Smooth muscle cell (in vitro differentiated cells): Measurements from ENCODE around the gene VWF. TPM values are rescaled to one million over a fixed set of nuclear protein-coding genes. Genes with fewer than 3 reads are reported as not detected.
"Not testable (repeated sequence)": the region's sequence is repeated elsewhere in the genome, so short reads cannot be mapped to it uniquely, and the experiment has no call there.

Source experiments
- DNase-seq: peaks from one replicate; lab custom pipeline; 2025; ENCODE audit not compliant: unreplicated experiment; lab: John Stamatoyannopoulos, UW
- H2AFZ ChIP-seq: fragments of 200-600 bp; sonication (generic); 2 replicates; pipeline ENCODE4 v1.6.0; 2016; ENCODE audit warnings: antibody characterized with exemption, low read depth, mild to moderate bottlenecking
- H3F3A ChIP-seq: fragments of 200-600 bp; sonication (generic); 2 replicates; pipeline ENCODE4 v1.6.0; 2017; ENCODE audit warnings: antibody characterized with exemption, low read depth
- H3K27ac ChIP-seq: fragments of 200-600 bp; sonication (generic); 2 replicates; pipeline ENCODE4 v1.5.1; 2016; ENCODE audit warnings: low read depth, mild to moderate bottlenecking
- H3K27me3 ChIP-seq: fragments of 200-600 bp; sonication (generic); 2 replicates; pipeline ENCODE4 v1.6.1; 2016; ENCODE audit warnings: low read depth, mild to moderate bottlenecking
- H3K36me3 ChIP-seq: fragments of 200-600 bp; sonication (generic); 2 replicates; pipeline ENCODE4 v1.5.1; 2016; ENCODE audit warnings: low read depth
- H3K4me1 ChIP-seq: fragments of 200-600 bp; sonication (generic); 2 replicates; pipeline ENCODE4 v1.5.1; 2016; ENCODE audit warnings: low read depth
- H3K4me2 ChIP-seq: fragments of 200-600 bp; sonication (generic); 2 replicates; pipeline ENCODE4 v1.6.0; 2016; ENCODE audit warnings: mild to moderate bottlenecking
- H3K4me3 ChIP-seq: fragments of 200-600 bp; sonication (generic); 2 replicates; pipeline ENCODE4 v1.5.1; 2016; ENCODE audit warnings: mild to moderate bottlenecking
- H3K79me2 ChIP-seq: fragments of 200-600 bp; sonication (generic); 2 replicates; pipeline ENCODE4 v1.6.0; 2016; ENCODE audit warnings: low read depth, mild to moderate bottlenecking
- H3K9ac ChIP-seq: fragments of 200-600 bp; sonication (generic); 2 replicates; pipeline ENCODE4 v1.6.0; 2016; ENCODE audit warnings: low read depth
- H3K9me3 ChIP-seq: fragments of 200-600 bp; sonication (generic); replicated peaks from 2 replicates; pipeline ENCODE4 v1.5.1; 2016; ENCODE audit warnings: low read depth
- H4K20me1 ChIP-seq: fragments of 200-600 bp; sonication (generic); 2 replicates; pipeline ENCODE4 v1.6.0; 2016; ENCODE audit warnings: low read depth
- WGBS: methylation state at CpG from one replicate; pipeline ENCODE4 v1.1.7; 2016; ENCODE audit warnings: low lambda C conversion rate; 5-methylcytosine and 5-hydroxymethylcytosine counted together
- polyA plus RNA-seq: library from polyadenylated mRNA; unstranded; fragments of >200 nt; fragmentation: Nextera tagmentation; extraction: Ambion mirVana; gene quantifications from 2 replicates; pipeline ENCODE4 v1.2.1, GENCODE V29; 2016
- total RNA-seq: library from RNA; depleted of rRNA; stranded (reverse); fragments of >200 nt; gene quantifications from 2 replicates; pipeline ENCODE4 v1.2.3, GENCODE V29; 2014
- TF ChIP-seq, protein P1 (sequence below): fragments of 200-600 bp; sonication (generic); IDR thresholded peaks from 2 replicates; pipeline ENCODE4 v1.5.1; 2017; ENCODE audit warnings: borderline replicate concordance, mild to moderate bottlenecking, antibody characterized with exemption; ENCODE audit not compliant: insufficient read depth, poor library complexity, severe bottlenecking

VWF gene
- total and polyA plus RNA-seq, 2 experiments from 2014 or later, result 0.19 TPM; not detected in 1

DNA sequence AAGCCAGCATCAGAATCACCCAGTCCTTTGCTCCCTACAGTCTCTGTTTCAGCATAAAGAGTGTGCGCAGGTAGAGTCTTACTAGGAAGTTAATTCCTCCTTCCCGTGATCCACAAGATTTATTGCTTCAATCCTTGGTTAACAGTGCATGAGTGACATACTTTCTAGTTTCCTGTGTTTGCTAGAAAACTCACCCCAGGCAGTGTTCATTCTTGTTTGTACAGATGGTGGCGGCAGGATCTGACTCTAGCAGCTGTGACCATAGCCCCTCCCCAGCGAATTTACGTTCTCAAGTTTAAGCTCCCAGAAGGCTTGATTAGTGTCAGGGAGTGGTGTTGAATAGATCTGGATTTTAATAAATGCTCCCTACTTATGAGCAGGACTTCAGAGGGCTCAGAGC, 103.5 kb downstream of the VWF start:
- DNase-seq, result no peak
- WGBS, result 76% methylated on average over 5 of the region's 5 CpGs

DNA sequence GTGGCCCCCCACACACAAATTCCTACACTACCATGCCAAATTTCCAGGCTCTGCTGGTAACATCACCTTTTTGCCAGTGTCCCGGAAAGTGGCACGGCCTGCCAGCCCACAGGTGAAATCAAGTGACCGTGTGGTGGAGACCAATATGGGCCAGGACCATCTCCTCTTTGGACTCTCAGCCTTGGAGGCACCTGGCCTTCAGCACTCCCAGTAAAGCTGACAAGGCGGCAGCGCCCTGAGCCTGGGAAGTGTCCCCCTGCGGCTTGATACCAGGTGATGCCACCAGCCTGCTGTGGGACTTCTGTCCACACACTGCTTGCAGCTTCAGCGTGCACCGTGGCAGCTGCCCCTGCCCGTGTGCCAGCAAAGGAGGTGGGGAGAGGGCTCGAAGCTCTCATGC, 104.0 kb downstream of the VWF start:
- H3K36me3 ChIP-seq, H3K79me2 ChIP-seq, H3K9me3 ChIP-seq, H2AFZ ChIP-seq, H3K9ac ChIP-seq, H3K4me1 ChIP-seq, H3K27ac ChIP-seq, H3K27me3 ChIP-seq, H3K4me2 ChIP-seq, H3K4me3 ChIP-seq, DNase-seq, H3F3A ChIP-seq, H4K20me1 ChIP-seq: not testable (repeated sequence)
- WGBS, result 95% methylated on average over 10 of the region's 10 CpGs

More for the DNA sequence above, 103.5 kb downstream of the VWF start:
- no peak overlapping the region for H3K4me3 ChIP-seq
- H3K4me1 ChIP-seq, result no peaks in the 10 kb centered on the region
- H3K9ac ChIP-seq, result no peak overlapping the region
- no peaks in the 10 kb centered on the region for H3F3A ChIP-seq
- H3K27me3 ChIP-seq, result no peaks in the 10 kb centered on the region
- H3K27ac ChIP-seq, result no peak overlapping the region
- H3K4me2 ChIP-seq, result no peak overlapping the region
- H3K79me2 ChIP-seq, result no peaks in the 10 kb centered on the region
- TF ChIP-seq, protein P1, sequence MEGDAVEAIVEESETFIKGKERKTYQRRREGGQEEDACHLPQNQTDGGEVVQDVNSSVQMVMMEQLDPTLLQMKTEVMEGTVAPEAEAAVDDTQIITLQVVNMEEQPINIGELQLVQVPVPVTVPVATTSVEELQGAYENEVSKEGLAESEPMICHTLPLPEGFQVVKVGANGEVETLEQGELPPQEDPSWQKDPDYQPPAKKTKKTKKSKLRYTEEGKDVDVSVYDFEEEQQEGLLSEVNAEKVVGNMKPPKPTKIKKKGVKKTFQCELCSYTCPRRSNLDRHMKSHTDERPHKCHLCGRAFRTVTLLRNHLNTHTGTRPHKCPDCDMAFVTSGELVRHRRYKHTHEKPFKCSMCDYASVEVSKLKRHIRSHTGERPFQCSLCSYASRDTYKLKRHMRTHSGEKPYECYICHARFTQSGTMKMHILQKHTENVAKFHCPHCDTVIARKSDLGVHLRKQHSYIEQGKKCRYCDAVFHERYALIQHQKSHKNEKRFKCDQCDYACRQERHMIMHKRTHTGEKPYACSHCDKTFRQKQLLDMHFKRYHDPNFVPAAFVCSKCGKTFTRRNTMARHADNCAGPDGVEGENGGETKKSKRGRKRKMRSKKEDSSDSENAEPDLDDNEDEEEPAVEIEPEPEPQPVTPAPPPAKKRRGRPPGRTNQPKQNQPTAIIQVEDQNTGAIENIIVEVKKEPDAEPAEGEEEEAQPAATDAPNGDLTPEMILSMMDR, result no peak
- H4K20me1 ChIP-seq, result no peaks in the 10 kb centered on the region
- H3K36me3 ChIP-seq, result no peaks in the 10 kb centered on the region
- H2AFZ ChIP-seq, result no peak overlapping the region
- no peaks in the 10 kb centered on the region for H3K9me3 ChIP-seq

DNA sequence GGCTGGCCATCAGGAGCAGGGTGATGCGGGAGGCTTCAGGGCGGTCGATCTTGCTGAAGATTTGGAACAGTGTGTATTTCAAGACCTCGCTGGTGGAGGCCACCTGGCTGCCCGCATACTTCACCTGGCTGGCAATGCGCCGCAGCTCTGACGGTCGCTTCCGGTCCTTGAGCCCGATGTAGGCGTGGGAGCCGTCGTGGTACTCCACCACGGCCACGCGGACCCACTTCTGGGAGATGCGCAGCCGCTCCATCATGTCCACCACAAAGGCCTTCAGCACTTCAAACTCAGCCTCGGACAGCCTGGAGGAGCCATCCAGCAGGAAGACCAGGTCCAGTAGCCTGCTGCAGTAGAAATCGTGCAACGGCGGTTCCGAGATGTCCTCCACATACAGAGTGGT, 105.2 kb downstream of the VWF start:
- not testable (repeated sequence) for H3K4me2 ChIP-seq, H3F3A ChIP-seq, H3K4me3 ChIP-seq, H3K36me3 ChIP-seq, H3K4me1 ChIP-seq, H3K27ac ChIP-seq, H3K79me2 ChIP-seq, H3K9me3 ChIP-seq, H2AFZ ChIP-seq, H3K27me3 ChIP-seq, H3K9ac ChIP-seq, DNase-seq, H4K20me1 ChIP-seq
- 95% methylated on average over 24 of the region's 24 CpGs for WGBS

DNA sequence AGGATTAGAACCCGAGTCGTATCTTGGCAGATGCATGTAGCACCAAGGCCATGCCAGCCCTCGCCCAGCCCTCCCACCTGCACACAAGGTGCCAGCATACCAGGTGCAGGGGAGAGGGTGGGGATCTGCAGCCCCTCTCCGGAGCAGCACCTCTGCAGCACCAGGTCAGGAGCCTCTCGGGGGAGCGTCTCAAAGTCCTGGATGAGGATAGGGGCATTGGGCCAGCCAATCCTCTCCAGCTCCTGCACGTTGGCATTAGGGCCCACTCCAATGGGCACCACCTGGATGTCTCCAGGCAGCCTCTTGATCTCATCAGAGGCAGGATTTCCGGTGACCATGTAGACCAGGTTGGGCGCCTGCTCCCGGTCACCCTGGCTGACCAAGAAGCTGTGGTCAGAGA, 106.2 kb downstream of the VWF start:
- Histone ChIP-seq H3K4me1 (no peaks in the 10 kb centered on the region), H3F3A (no peaks in the 10 kb centered on the region), H2AFZ (no peak overlapping the region), H3K27me3 (no peaks in the 10 kb centered on the region), H3K79me2 (no peaks in the 10 kb centered on the region), H3K9ac (no peak overlapping the region), H3K4me2 (no peak overlapping the region), H3K36me3 (no peaks in the 10 kb centered on the region), H3K4me3 (no peak overlapping the region), H4K20me1 (no peaks in the 10 kb centered on the region), H3K27ac (no peak overlapping the region), H3K9me3 (no peaks in the 10 kb centered on the region)
- no peak for DNase-seq
- TF ChIP-seq, protein P1, result no peak
- 93% methylated on average over 10 of the region's 10 CpGs for WGBS

DNA sequence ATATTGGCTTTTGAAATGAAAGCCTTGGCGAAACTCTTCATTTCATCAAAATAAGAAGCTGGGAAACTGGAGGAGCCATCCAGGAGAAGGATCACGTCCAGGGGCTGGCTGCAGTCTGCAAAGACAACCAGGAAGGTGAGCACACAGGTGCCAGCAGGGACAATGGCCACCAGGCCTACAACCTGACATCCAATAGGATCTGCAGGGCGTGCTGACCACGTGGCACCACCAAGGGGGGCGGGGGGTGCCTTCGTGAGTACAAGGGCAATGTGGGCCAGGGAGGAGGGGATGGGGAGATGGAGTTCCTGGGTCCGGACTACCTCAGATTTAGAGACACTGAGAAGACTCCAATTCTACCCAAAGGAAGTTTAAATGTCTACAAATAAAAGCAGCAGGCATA, 107.7 kb downstream of the VWF start:
- no peaks in the 10 kb centered on the region for H3K36me3 ChIP-seq
- H3K4me2 ChIP-seq, result no peak overlapping the region
- H3F3A ChIP-seq, result no peaks in the 10 kb centered on the region
- no peaks in the 10 kb centered on the region for H3K4me1 ChIP-seq
- H3K9me3 ChIP-seq, result no peaks in the 10 kb centered on the region
- H3K9ac ChIP-seq, result no peak overlapping the region
- H3K79me2 ChIP-seq, result no peaks in the 10 kb centered on the region
- 83% methylated on average over 7 of the region's 7 CpGs for WGBS
- TF ChIP-seq, protein P1, result no peak
- H3K4me3 ChIP-seq, result no peak overlapping the region
- no peak overlapping the region for H3K27ac ChIP-seq
- H4K20me1 ChIP-seq, result no peaks in the 10 kb centered on the region
- no peaks in the 10 kb centered on the region for H3K27me3 ChIP-seq
- no peak for DNase-seq
- no peak overlapping the region for H2AFZ ChIP-seq

DNA sequence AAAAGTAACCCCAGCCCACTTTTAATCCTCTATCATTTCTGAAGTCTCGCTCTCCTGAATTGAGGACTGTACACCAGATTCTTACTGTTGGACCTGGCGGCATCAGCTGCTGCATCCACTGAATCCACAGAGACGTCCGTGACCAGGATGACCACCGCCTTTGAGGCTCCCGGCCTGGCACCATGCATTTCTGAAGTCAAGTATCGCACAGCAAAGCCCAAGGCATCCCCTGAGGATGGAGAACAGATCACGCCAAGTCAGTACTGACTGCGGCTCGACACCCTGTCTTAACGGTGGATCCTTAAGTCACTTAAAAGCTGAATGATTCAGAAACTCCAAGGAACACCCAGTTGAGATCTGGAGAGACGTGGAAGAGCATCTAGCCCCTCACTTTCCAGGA, 108.5 kb downstream of the VWF start:
- not testable (repeated sequence) for H3K4me1 ChIP-seq, H3K4me2 ChIP-seq, H3K4me3 ChIP-seq, H3K9me3 ChIP-seq, H3K27me3 ChIP-seq, H3F3A ChIP-seq, H4K20me1 ChIP-seq, DNase-seq, H3K36me3 ChIP-seq, H3K79me2 ChIP-seq, H3K27ac ChIP-seq, H2AFZ ChIP-seq, H3K9ac ChIP-seq
- 95% methylated on average over 12 of the region's 12 CpGs for WGBS

DNA sequence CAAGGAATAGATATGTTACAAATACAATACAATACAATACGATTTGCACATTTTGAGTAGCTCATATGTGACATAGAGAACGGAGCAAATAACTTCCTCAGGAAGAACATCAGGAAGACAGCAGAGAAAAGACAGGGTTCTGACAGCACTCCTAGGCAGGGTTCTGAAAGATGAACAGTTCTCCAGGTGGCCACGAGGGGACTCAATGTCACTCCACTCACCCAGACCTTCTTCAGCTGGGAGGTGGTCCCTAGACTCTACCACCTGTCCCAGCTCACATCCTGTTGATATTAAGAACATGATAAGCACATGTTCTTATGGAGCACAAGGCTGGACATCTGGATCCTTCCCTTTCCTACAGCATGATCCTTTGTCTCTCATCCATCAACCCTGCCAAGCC, 109.2 kb downstream of the VWF start:
- H3K4me1 ChIP-seq, H3K9me3 ChIP-seq, H3F3A ChIP-seq, DNase-seq, H3K4me2 ChIP-seq, H3K27ac ChIP-seq, H4K20me1 ChIP-seq, H3K4me3 ChIP-seq, H3K79me2 ChIP-seq, H3K27me3 ChIP-seq, H3K36me3 ChIP-seq, H2AFZ ChIP-seq, H3K9ac ChIP-seq: not testable (repeated sequence)
- WGBS, result 57% methylated on average over 3 of the region's 3 CpGs
